NT2/D1 (cell line): Measurements from ENCODE around the gene CLRN3.

Experiments used
- DNase-seq: peaks from one replicate; pipeline ENCODE4 v3.0.0-alpha.2; 2011; ENCODE audit warnings: low read depth, low spot score
- H3K27me3 ChIP-seq: 2 replicates; pipeline ENCODE4 v1.6.0; 2011; ENCODE audit warnings: mild to moderate bottlenecking; ENCODE audit not compliant: insufficient read length, insufficient read depth
- H3K36me3 ChIP-seq: 2 replicates; pipeline ENCODE4 v1.6.1; 2011; ENCODE audit warnings: mild to moderate bottlenecking, low read length, mixed read lengths; ENCODE audit not compliant: insufficient read depth, insufficient read length
- H3K4me1 ChIP-seq: 2 replicates; pipeline ENCODE4 v1.5.1; 2011; ENCODE audit not compliant: insufficient read depth, insufficient read length
- H3K4me3 ChIP-seq: 2 replicates; pipeline ENCODE4 v1.5.1; 2011; ENCODE audit warnings: low read depth; ENCODE audit not compliant: insufficient read length
- H3K9ac ChIP-seq: 2 replicates; pipeline ENCODE4 v1.6.0; 2011; ENCODE audit warnings: low read depth; ENCODE audit not compliant: insufficient read length
- H3K9me3 ChIP-seq: 2 replicates; pipeline ENCODE4 v1.5.1; 2011; ENCODE audit warnings: mild to moderate bottlenecking, low read length; ENCODE audit not compliant: insufficient read depth
- SUZ12 ChIP-seq: IDR thresholded peaks from 2 replicates; pipeline ENCODE4 v1.6.1; 2011; ENCODE audit not compliant: insufficient read length, insufficient read depth; ENCODE audit errors: extremely low read depth
- YY1 ChIP-seq: IDR thresholded peaks from 2 replicates; pipeline ENCODE4 v1.6.1; 2011; ENCODE audit not compliant: insufficient read length, insufficient read depth
- ZNF274 ChIP-seq: IDR thresholded peaks from 2 replicates; pipeline ENCODE4 v1.6.1; 2011; ENCODE audit warnings: mild to moderate bottlenecking, low read depth, low read length

The CLRN3 gene

DNA sequence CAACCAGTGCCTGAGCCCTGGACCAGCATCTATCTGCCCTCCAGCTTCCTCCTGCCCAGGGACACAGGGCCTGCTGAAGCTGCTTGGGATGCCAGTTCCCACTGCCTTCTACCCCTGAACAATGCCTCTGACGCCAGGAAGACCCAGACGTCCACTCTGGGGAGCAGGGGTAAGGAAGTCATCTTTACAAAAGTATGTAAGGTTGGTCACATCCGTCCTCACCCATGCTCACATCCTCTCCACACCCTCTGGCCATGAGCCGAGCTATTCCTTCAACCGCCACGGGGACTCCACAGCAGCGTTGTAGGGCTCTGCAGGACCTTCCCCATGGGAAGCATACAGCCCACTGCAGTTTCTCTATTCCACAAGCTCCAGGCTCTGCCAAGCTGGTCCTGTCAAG is 58.5 kb downstream of the CLRN3 start:
- H3K27me3 ChIP-seq: no peaks in the 10 kb centered on the region
- H3K4me1 ChIP-seq: peaks cover 2% of the 10 kb centered on the region
- H3K4me3 ChIP-seq: no peak overlapping the region

DNA sequence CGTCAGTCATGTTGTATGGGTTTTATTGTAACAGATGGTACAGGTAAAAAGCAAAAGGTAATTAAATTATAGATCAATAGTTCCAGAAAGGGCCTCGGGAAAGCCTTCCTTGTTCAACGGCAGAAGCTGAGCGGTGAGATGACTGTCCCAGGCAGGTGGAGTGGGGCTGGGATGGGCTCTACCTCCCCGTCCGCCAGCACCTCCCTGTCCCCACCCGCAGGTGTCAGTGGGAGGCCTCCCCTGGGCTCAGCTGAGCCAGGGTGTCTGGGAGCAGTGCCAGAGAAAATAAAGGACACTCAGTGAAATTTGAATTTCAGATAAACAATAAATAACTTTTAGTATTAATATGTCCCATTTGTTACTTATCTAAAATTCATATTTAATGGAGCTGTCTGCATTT is 58.9 kb downstream of the CLRN3 start:
- Histone ChIP-seq H3K27me3 (no peaks in the 10 kb centered on the region), H3K9ac (no peak overlapping the region), H3K9me3 (no peaks in the 10 kb centered on the region), H3K36me3 (no peaks in the 10 kb centered on the region), H3K4me3 (no peak overlapping the region), H3K4me1 (peaks cover 2% of the 10 kb centered on the region)
- no peak for DNase-seq
- TF ChIP-seq SUZ12: no peak
- TF ChIP-seq YY1: no peak

More for the DNA sequence above, 58.5 kb downstream of the CLRN3 start:
- no peak overlapping the region for H3K9ac ChIP-seq
- H3K9me3 ChIP-seq: no peaks in the 10 kb centered on the region
- H3K36me3 ChIP-seq: no peaks in the 10 kb centered on the region
- DNase-seq: no peak
- TF ChIP-seq ZNF274: no peak

DNA sequence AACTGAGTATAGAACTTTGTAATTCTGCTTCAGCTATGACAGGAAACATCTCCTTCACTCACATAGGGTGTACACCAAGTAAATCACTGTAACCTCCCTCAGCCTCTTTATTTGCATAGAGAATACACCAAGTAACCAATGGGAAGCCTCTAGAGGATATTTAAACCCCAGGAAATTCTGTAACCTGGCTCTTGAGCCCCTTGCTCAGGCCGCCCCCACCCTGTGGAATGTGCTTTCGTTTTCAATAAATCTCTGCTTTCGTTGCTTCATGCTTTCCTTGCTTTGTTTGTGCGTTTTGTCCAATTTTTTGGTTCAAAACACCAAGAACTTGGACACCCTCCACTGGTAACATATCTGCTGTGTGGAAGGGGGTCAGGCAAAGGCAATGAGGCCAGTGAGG is 60.2 kb downstream of the CLRN3 start:
- no peak for DNase-seq
- H3K36me3 ChIP-seq: no peaks in the 10 kb centered on the region
- no peak overlapping the region for H3K9ac ChIP-seq
- H3K4me3 ChIP-seq: no peak overlapping the region
- peaks cover 2% of the 10 kb centered on the region for H3K4me1 ChIP-seq
- TF ChIP-seq SUZ12 (no peak), ZNF274 (no peak), YY1 (no peak)
- H3K27me3 ChIP-seq: no peaks in the 10 kb centered on the region
- H3K9me3 ChIP-seq: no peaks in the 10 kb centered on the region

DNA sequence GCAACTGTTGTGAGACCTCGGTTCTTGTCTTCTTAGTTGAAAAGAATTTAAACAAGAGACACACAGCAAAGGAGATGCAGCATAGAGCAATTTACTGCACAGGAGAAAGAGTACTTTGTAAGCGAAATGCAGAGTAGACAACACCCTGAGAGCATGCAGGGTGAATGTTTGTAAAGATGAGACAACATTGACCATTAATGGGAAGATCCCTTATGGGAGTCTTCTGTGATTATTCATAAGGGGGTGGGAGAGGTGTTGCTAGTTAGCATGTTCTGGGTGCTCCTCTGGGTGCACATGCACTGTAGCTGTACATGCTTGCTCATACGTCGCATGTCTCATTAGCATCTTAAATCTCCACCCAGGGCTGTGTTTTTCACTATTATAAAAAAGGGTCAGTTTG is 62.3 kb downstream of the CLRN3 start:
- TF ChIP-seq ZNF274 (no peak), YY1 (no peak), SUZ12 (no peak)
- no peak overlapping the region for H3K4me3 ChIP-seq
- H3K36me3 ChIP-seq: no peaks in the 10 kb centered on the region
- no peak for DNase-seq
- H3K27me3 ChIP-seq: no peaks in the 10 kb centered on the region
- H3K9me3 ChIP-seq: no peaks in the 10 kb centered on the region
- peaks cover 2% of the 10 kb centered on the region for H3K4me1 ChIP-seq
- no peak overlapping the region for H3K9ac ChIP-seq
